Islet precursor cell (in vitro differentiated cells): Measurements from ENCODE around the gene PLEKHG1.

Experiments used
- DNase-seq: peaks from one replicate; pipeline ENCODE4 v3.0.0-alpha.2; 2018

The PLEKHG1 gene

DNA sequence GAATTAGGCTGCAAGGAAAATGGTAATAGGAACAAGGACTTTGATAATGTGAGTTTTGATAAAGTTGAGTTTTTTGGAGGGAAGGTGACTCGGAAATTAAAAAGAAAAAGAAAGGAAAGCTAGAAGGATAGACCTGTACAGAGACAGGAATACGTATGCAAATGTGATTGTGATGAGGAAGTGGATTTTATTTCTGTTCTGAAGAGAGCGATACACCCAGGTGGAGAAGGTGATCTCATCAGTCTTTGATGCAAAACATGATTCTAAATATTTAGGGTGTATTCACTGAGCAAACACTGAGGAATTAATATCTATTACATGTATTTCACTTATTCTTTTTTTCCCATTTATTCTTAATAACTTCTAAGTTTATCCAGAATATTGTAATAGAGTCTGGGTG lies 9.2 kb upstream of the PLEKHG1 start:
- DNase-seq = no peak

DNA sequence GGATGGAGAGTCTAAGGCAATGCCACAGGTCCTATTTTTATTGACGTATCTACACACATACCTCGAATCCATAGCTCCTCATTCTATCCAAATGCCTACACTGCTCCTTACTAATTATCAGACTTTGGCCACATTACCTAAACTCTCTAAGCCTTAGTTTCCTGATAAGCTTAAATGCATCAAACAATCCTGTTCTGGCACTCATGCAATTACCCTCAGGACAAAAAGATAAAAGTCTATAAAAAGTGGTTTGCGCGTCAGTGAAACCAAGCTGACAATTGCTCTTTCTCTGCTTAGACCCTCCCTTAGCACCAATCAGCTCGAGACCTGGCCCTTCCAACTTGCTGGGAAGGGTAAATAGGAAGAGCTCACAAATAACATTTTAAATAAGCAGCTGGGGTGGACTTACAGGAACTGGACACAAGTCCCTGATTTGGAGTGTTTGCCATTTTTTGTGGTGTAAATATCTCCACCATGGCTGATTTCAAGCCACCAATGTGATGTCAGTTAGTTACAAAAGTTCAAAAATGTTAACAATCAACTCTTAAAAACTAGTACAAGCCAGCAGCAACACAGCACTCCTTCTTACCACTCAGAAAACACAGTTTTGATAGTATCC lies 7.2 kb upstream of the PLEKHG1 start:
- peak; percentile 40 for DNase-seq

DNA sequence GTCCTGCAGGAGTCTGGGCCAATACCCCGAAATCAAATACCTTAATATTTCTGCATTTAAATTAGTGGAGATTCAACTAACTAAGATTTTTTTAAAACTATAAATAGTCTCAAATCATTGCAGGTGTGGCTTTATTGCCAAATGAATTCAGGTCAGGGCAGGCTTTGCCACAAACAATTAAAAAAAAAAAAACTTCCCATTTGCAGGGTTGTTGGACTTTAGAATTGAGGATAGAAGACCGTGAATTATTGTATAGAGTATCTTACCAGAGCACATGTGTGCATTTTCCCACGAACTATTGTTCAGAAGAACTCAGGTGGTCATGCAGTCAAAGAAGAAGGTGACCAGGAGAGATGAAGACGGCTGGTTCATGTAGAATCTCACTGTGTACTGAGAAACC lies 6.6 kb upstream of the PLEKHG1 start:
- DNase-seq = no peak

DNA sequence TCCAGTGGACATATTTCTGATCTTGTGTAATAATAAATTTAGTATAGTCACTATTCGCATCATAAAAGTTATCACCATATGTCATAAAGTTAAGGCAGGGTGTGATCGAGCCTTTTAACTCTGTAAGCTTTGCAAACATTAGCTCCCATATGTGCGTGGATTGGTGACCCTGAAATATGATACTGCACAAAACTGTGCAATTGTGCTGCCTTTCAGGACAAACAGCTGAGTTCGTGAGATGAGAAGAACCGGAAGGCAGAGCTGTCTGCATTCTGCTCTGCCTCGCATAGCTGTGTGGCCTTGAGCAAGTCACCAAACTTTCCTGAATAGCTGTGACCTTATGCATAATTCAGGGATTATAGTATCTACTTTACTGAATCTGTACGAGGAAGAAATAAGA lies 3.2 kb upstream of the PLEKHG1 start:
- peak; percentile 20 for DNase-seq

DNA sequence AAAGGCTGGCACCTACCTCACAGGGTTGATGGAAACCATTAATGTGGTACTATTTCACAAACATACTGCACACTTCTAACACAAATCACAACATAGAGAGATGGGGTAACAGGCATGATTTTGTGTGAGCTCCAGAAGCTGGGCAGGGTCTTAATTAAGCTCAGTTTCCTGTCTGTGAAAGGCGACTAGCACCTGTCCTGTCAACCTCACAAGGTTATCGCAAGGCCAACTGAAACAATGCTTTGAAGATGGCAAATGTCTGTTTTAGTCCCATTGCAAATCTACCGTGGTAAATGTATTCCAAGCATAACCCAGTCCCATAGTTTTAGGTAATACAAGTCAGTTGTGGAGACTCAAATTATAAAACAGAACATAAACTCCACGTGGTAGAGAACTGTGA lies 1.3 kb upstream of the PLEKHG1 start:
- peak; percentile 22 for DNase-seq

DNA sequence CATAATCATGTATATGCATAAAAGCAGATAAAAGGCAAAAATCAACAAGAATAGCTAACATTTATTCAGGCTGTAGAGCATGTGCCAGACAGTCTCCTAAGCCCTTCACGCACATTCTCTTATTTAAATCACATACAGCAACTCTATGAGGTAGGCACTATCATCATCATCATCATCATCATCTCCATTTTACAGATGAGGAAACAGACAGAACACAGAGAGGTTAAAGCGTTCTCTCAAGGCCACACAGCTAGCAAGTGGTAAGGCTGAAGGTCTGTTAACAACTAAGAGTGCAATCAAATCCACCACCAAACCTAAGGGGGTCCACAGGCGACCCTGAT lies 857 bp upstream of the PLEKHG1 start:
- no peak for DNase-seq

DNA sequence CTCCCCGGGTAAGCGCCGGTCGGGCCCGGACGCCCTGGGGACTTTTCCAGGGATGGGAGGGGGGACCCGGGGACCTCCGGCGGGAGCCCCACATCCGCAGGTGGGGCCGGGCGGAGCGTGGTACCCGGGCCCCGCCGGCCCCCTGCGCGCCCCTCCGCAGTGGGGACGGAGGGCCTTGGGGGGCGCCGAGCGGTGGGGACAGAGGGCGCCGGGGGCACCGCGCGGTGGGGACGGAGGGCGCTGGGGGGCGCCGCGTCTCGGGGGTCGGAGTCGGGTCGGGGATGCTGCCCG lies 270 bp downstream of the PLEKHG1 start:
- DNase-seq = no peak

DNA sequence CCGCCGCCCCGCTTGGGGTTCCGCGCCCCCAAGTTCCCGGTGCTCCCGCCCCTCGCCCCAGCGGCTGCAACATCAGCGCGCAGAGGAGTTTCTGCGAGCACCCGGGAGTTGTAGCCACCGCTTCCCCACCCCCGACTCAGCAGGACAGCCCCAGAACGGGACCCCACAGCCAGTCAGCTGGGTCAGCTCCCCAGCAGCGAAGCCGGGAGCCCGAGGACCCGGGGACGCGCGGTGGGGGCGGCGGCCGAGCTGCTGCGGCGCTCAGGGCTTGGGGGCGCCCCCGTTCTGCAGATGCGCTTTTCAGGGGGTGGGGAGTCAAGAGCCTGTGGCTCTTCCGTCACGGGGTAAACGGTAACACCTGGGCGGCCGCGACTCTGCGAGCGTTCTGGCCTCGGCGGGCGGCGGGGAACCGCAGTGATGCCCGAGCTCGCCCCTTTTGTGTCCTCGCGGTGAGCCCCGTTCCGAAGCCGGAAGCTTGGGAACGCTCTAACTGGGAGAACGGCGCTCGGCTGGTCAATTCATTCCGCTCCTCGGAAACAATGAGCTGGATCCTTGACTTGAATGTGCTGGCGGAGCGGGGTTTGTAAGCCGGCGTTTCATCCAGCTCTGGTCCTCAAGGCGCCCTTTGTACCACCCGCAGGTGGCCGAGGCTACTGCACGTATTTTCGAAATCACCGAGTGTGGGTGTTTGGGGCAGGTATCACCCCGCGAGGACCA lies 774 bp downstream of the PLEKHG1 start:
- DNase-seq = peak; percentile 90

DNA sequence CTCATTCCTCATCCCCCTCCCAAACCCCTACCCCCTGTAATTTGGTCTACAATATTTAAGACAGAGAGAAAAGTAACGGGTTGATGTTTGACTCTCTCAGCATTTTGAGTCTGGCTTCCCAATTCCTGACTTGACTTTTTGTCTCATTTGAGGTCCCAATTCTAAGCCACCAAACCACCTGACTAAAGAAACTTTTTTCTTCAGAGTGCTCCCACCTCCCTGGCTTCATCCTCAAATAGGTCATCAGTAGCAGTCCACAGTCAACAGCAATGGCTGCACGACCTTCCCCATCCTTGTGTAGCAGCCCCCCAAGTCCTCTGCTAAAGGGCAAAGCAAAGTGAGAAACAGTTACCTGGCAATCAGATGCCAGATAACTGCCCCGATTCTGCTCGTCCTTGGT lies 1.8 kb downstream of the PLEKHG1 start:
- DNase-seq = peak; percentile 13

DNA sequence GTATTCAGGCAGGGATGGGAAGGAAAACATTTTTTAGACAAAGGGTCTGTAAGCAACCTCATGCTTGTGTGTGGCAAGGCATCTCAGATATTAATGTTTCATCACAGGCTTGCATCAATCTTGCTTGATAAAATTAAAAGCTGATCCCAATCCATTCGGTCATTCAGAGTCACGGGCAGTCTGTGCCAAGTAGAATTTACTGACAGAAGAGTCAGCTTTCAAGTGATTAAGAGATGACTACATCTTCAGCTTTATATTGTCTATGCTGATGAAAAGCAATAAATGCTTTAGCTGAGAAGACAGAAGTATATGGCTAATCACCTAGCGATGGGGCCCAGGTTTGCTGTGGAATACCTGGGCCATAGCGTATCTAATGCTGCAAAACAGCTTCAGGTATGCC lies 3.5 kb downstream of the PLEKHG1 start:
- peak; percentile 5 for DNase-seq

DNA sequence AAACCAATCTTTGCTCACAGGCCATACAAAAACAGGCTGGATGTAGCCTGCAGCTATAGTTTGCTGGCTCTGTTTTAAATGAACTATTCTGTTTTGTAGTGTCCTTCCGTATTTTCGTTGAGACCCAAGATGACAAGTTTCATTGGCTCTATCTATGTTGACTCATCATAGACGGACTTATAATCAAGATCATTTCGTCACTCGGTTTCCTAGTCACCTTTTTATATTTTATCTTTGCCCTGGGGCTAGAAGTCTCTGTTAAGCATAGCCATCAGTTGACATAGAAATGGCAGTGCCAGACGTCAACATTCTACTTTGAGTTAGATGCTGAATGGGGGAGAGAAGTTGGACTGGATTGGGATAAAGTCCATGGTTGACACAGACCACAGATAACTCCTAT lies 4.8 kb downstream of the PLEKHG1 start:
- DNase-seq = peak; percentile 11

DNA sequence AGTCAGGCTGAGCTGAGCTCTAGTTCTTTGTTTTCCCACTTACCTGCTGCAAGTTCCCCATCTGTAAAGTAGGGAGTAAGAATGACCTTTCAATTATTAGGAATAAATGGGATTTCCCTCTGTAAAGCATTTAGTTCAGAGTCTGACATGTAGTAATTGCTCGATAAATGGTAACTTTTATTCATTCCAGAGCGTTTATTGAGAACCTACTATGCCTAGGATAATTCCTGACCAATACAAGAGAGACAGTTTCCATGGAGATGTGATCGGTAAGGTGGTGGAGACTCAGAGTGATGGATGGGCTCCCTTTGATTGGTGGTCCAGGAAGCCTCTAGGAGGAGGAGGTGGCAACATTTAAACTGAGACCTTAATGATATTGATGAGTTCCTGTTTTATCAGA lies 5.6 kb downstream of the PLEKHG1 start:
- peak; percentile 2 for DNase-seq

DNA sequence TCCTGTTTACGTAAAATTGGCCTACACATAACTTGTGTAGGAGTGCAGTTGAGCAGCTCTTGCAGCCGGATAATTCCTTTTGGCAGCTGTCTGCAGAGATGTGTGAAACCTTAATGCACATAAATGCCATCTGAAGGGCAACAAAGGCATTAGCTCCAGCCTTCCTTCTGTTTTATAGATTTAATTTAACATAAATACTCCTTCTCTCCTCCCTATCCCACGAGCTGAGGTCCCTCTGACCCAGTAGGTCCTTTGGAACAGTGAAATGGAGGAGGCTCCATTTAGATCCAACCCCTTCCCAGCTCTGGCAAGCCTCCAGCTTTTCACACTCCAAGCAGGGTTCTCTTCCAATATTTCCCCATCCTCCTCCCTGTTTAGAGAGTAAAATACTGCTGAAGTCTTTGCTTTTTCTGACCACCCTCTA lies 6.5 kb downstream of the PLEKHG1 start:
- DNase-seq = peak; percentile 21

DNA sequence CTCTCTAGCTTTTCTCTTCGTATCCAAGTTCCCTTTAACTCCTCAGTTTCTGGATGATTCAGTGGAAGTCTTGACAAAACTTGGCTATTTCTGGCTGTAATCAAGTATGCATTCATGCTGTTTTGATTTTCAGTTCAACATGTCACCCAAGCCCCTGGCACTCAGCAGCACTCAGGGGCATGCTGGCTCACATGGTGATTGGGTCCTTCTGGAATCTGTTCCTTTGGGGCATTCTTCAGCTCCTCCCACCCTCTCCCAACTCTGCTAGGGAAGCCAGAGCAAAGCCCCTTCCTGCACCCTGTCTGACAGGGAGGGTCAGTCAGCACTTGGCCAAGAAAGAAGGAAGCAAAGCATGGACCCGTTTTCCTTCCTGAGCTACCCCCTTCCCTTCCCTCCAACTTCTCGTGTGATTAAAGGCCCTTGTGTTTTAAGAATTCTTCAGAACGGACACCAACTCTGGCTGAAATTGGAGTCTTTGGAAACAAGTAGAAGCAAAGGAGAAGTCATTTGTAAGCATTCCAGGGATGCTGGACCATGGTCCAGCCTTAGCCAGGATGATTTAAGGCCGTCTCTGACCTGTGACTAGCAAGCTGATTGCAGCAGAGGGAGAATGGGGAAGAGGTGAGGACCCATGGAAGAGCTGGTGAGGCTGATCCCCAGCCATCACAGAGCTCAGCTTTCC lies 7.1 kb downstream of the PLEKHG1 start:
- DNase-seq = peak; percentile 56

DNA sequence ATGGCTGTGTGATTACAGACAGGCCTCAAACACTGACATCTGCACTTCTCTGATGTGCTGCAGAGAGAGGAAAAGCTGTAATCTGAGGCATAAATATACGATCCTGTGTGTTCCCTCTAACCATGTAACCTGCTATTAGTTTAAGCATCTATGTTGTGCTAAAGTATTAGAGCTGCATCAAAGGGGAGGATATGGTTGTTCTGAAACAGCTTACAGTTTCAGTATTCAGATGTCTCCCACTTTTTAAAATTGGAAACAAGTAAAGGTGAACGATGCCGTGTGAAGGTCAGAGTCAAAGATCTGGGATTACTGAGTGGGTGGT lies 7.6 kb downstream of the PLEKHG1 start:
- DNase-seq = no peak

DNA sequence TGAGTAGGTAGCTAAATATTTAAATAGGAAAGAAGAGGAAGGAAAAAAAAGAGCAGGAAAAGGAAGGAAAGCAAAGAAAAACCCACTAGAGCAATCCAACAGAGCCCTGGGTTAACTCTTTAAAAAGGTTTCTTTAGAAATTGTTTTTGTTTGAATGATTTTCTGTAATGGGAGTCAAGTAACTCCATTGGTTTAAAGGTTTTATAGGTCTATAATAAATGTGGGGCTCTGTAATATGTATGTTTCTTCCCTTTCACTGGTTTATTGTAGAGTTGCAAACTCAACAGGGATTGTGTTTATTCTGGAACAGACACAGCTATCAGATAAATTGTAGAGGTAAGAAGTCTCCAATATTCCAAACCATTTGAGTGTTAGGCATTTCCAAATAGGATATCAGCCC lies 10.9 kb downstream of the PLEKHG1 start:
- DNase-seq = no peak

DNA sequence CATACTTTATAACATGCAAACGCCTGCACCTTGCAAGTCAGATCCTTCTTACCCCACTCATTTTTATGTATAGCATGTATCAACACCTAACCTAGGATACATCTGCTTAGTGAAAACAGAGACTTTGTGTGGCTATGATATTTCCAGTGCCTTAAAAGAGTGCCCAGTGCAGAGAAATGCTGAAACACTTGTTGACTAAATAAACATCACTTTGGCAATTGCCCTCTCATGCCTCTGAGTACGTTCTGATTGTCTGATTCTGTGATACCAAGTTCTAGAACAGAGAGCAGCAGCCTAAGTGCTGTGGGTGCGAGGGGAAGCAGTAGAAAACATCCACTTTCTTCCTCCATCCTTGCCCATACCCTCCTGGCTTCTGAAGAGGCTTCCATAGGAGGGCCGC lies 13.6 kb downstream of the PLEKHG1 start:
- DNase-seq = no peak

DNA sequence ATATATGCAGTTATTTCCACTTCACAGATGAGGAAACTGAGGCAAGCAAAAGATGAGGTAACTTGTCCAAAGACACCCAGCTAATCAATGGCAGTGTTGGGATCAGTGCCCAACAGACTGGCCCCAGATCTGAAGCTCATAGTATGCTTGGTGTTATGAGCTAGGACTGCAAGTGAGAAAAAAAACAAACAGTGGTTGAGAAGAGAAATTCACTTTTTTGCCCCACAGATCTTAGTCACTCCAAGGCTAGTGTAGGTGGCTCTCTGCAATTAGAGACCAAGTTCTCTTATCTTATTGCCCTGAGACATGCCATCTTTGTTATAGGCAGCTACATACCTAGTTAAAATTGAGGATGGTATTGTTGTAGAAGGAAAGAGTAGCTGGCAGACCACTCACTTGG lies 16.3 kb downstream of the PLEKHG1 start:
- DNase-seq = no peak

DNA sequence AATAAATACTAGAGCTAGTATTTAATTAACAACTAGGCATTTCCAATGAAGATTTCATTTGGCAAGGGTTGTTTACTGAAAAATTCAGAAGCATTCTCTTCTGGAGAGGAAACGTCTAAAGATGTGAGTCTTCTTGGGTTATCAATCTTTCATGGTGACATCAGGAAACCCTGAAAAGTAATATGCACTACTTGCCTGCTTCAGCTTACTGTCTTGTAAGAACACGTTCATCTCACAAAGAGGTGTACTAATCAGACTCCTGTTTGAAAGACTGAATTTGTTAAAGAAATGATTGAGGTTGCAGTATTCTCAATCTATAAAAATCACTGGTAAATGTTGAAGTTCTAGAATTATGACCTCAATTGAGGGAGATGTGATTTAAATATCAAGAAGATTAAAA lies 16.9 kb downstream of the PLEKHG1 start:
- no peak for DNase-seq

DNA sequence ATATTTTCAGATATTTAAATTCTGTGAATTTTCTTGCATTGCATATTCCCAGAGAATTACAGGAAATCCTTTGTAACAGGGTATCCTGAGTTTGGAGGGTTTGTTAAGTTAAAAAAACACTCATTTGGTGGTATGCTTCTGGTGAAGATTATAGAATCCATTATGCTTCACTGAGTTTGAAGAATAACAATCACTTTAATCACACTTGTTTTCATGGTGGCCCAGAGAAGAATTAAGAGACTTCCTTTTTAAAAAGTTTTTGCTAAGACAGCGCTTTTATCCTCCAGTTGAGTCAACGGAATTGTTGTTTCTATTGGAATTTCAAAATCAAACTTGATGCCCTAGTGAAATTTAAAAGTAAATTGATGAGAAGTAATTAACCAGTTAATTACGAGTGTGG lies 17.4 kb downstream of the PLEKHG1 start:
- DNase-seq = no peak

DNA sequence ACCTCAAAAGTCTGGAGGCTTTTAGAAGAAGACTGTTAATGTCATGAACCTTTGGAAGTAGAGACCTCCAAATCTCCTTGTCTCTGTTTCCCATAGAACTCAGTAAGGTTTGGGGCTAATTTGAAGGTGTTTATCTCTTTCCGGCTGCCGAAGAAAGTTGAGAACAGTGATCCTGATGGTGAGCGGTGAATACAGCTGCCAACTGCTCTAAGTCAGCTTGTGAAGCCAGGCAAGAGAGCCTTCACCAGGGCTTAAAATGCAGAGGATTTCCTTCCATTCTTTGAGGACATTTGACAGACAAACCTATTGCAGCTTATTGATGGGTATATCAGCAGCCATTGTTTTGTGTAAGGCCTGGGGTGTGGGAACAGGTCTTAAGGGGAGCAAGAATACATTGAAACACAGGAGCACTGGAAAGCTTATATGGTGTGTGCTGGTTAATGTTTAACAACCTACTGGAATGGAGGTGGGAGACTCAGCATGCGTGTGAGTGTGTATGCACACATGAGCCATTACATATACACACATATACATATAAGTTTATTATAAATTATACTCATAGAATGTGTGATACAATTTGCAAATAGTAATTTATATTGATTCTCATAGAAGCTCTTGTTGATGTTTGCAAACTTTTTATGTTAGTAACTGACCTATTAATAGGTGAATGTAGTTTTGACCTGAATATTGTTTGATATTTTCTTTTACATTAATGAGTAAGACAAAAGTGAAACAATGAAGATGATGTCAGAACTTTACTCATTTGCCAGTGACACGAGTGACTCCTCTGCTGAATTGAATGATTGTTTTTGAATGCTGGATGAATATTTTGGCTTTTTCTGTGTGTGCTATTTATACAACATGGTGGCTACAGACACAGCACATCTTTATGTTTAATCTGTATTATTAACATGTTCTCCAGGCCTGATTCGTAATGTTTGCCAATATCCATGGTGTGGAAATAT lies 18.1 kb downstream of the PLEKHG1 start:
- DNase-seq = no peak

DNA sequence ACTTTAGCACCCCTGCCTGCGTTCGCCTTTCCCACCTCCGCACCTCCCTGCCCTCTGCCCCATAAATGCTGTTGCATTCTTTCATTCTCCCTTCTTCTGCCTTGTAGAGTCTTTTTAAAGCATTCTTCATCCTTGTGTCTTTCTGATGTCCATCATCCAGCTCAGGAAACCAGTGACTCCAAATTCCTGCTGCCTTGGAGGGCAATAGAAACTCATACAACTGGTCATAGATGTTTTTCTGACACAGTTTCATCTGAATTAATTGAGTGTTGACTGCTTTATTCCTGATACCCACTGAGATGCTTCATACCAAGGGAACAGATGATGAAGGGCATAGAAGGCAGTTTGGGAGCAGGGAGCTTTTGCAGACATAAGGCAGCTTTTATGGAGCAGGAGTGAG lies 19.6 kb downstream of the PLEKHG1 start:
- DNase-seq = no peak

DNA sequence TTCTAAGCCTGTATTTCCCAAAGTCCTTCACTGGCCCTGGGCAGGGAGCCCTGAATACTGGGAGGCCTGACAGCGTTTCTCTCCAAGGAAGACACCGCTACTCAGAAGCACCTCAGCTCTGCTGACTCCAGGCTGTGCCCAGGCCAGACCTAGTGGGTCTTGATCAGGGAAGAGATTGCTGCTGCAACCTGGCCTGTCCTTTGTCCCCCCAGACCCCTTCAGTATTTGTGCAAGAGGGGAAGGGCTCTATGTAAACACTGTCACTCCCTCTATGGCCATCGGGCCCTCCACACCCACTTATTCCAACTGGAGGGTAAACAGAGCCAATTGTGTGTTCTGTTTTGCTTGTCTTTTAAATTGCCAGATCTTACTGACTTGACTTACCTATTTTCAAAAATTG lies 20.6 kb downstream of the PLEKHG1 start:
- no peak for DNase-seq

DNA sequence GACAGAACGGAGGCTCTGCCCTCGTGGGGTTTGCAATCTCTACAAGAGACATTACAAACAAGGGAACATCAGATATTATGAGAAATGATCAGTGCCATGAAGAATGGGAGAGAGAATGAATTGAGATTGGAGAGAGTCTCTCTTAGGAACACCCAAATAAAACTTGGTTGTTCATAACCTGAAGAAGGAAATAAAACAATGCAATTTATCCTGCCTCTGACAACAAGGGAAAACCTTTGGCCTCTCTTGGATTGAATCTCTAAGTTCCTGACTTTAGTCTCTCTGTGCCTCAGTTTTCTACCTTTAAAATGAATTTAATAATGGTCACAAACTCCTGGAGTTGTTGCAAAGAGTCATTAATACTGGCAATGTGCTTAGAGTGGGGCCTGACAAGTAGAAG lies 21.1 kb downstream of the PLEKHG1 start:
- no peak for DNase-seq
